ENCODE measurements around the gene GARIN5B.
"Not testable (repeated sequence)": the region's sequence is repeated elsewhere in the genome, so short reads cannot be mapped to it uniquely, and the experiment has no call there.

The GARIN5B gene

GRCh38 chr19:55346725-55347441 is 16.2 kb downstream of the GARIN5B start:
- no peak for DNase-seq

- no peak for DNase-seq
Measured at GRCh38 chr19:55345818-55346724, 17.0 kb downstream of the GARIN5B start.

GRCh38 chr19:55345101-55345817 is 17.8 kb downstream of the GARIN5B start:
- DNase-seq: no peak

GRCh38 chr19:55344444-55344843 is 18.6 kb downstream of the GARIN5B start:
- peak; percentile 3 for DNase-seq

GRCh38 chr19:55341595-55342531 is 21.2 kb downstream of the GARIN5B start:
- no peak for DNase-seq

GRCh38 chr19:55341171-55341588 is 21.9 kb downstream of the GARIN5B start:
- DNase-seq: peak; percentile 81

- DNase-seq: peak; percentile 78
Measured at GRCh38 chr19:55340784-55341147, 22.3 kb downstream of the GARIN5B start.

GRCh38 chr19:55339889-55340783 is 22.9 kb downstream of the GARIN5B start:
- DNase-seq: no peak

- peak; percentile 100 for DNase-seq
Measured at GRCh38 chr19:55339105-55339888, 23.8 kb downstream of the GARIN5B start, which contains the start of gene KMT5C. Gene KMT5C, plus strand, starts transcription at chr19:55339876. Its CDS starts 2,061 bp downstream, at chr19:55341937.

GRCh38 chr19:55336101-55336500 is 27.0 kb downstream of the GARIN5B start:
- DNase-seq: no peak

GRCh38 chr19:55333870-55334269 is 29.2 kb downstream of the GARIN5B start:
- DNase-seq: no peak

- not testable (repeated sequence) for DNase-seq
Measured at GRCh38 chr19:55329791-55330190, 33.3 kb downstream of the GARIN5B start.

GRCh38 chr19:55328774-55329318 is 34.2 kb downstream of the GARIN5B start:
- not testable (repeated sequence) for DNase-seq

- no peak for DNase-seq
Measured at GRCh38 chr19:55325172-55325571, 37.9 kb downstream of the GARIN5B start, which contains the start of gene TMEM150B. Gene TMEM150B, minus strand, starts transcription at chr19:55325341. Its CDS starts 4,305 bp downstream, at chr19:55321036.

GRCh38 chr19:55324662-55325061 is 38.4 kb downstream of the GARIN5B start:
- DNase-seq: no peak

- DNase-seq: no peak
Measured at GRCh38 chr19:55322204-55322885, 40.7 kb downstream of the GARIN5B start.

- no peak for DNase-seq
Measured at GRCh38 chr19:55321466-55322137, 41.5 kb downstream of the GARIN5B start.

GRCh38 chr19:55320844-55321419 is 42.1 kb downstream of the GARIN5B start:
- DNase-seq: no peak

All from NCI-H2171 treated with DMSO at 0.1 percent for 48 hours (cell line).